ENCODE measurements around the gene ANKRD11. TPM values are rescaled to one million over a fixed set of nuclear protein-coding genes. Genes with fewer than 3 reads are reported as not detected.
A peak's percentile ranks its signal among the peaks of the same experiment; 100 is the strongest.

Gene ANKRD11
- total RNA-seq, 1 experiment from 2014 or later: 297 TPM

GRCh38 chr16:89401641-89402445, 88.5 kb downstream of the ANKRD11 start:
- ChIA-PET POLR2A (no interaction called here), CTCF (interaction anchor here (0.6 to 0.8 kb wide), 2 partner anchors 19 to 63 kb away, joined by 3 to 8 read pairs; no protein-coding TSS in a partner anchor)
- Histone ChIP-seq H3K27me3 (replicated peaks; ENCODE audit: control insufficient read depth, insufficient read depth, low read length) (no peaks in the 10 kb centered on the region), H3K4me3 (ENCODE audit: low read depth, low read length) (no peak overlapping the region), H3K4me1 (peaks cover 36% of the 10 kb centered on the region), H3K36me3 (ENCODE audit: control insufficient read depth, insufficient read depth, low read length) (peaks cover 5% of the 10 kb centered on the region), H3K9me3 (no peaks in the 10 kb centered on the region)
- peaks cover 92% of the 10 kb centered on the region for H3K36me3 Mint-ChIP-seq (ENCODE audit: insufficient read depth, unreplicated experiment)
- no peaks in the 10 kb centered on the region for H3K27me3 Mint-ChIP-seq (ENCODE audit: insufficient read depth, unreplicated experiment)
- no peak for TF ChIP-seq CTCF (IDR thresholded peaks at IDR 0.05; ENCODE audit: insufficient read depth in 1 of 2, low read depth in 1 of 2, low read length in 1 of 2, severe bottlenecking in 1 of 2, unreplicated experiment in 1 of 2)
- intact Hi-C loops (cut with micrococcal nuclease; ENCODE audit: unreplicated experiment): loop anchor here (10.0 kb wide), 1 partner anchor 103 kb away; the partner anchor contains the start of gene SPG7
- no peaks in the 10 kb centered on the region for H3K9me3 Mint-ChIP-seq (ENCODE audit: unreplicated experiment)
- H3K4me3 Mint-ChIP-seq (ENCODE audit: unreplicated experiment): no peak overlapping the region
- no peak for DNase-seq
- BruUV-seq (replicated peaks): no TSS peak
- H3K27ac Mint-ChIP-seq (ENCODE audit: unreplicated experiment): peak overlapping the region; percentile 67
- peaks cover 34% of the 10 kb centered on the region for H3K4me1 Mint-ChIP-seq (ENCODE audit: low read depth, unreplicated experiment)

GRCh38 chr16:89401205-89401604, 89.2 kb downstream of the ANKRD11 start:
- Mint-ChIP-seq H3K27ac (ENCODE audit: unreplicated experiment) (peak overlapping the region; percentile 67), H3K36me3 (ENCODE audit: insufficient read depth, unreplicated experiment) (peaks cover 92% of the 10 kb centered on the region), H3K27me3 (ENCODE audit: insufficient read depth, unreplicated experiment) (no peaks in the 10 kb centered on the region), H3K4me1 (ENCODE audit: low read depth, unreplicated experiment) (peaks cover 28% of the 10 kb centered on the region), H3K4me3 (ENCODE audit: unreplicated experiment) (no peak overlapping the region), H3K9me3 (ENCODE audit: unreplicated experiment) (no peaks in the 10 kb centered on the region)
- BruUV-seq (replicated peaks): no TSS peak
- ChIA-PET POLR2A (no interaction called here), CTCF (no interaction called here)
- Histone ChIP-seq H3K4me1 (peaks cover 30% of the 10 kb centered on the region), H3K27me3 (replicated peaks; ENCODE audit: control insufficient read depth, insufficient read depth, low read length) (no peaks in the 10 kb centered on the region), H3K4me3 (ENCODE audit: low read depth, low read length) (no peak overlapping the region), H3K9me3 (no peaks in the 10 kb centered on the region), H3K36me3 (ENCODE audit: control insufficient read depth, insufficient read depth, low read length) (peaks cover 5% of the 10 kb centered on the region)
- no peak for TF ChIP-seq CTCF (IDR thresholded peaks at IDR 0.05; ENCODE audit: insufficient read depth in 1 of 2, low read depth in 1 of 2, low read length in 1 of 2, severe bottlenecking in 1 of 2, unreplicated experiment in 1 of 2)
- DNase-seq: no peak
- intact Hi-C loops (cut with micrococcal nuclease; ENCODE audit: unreplicated experiment): loop anchor here (10.0 kb wide), 1 partner anchor 104 kb away; the partner anchor contains the start of gene SPG7

- no peak for DNase-seq
- CTCF ChIA-PET: no interaction called here
- Histone ChIP-seq H3K9me3 (no peaks in the 10 kb centered on the region), H3K36me3 (ENCODE audit: control insufficient read depth, insufficient read depth, low read length) (peaks cover 5% of the 10 kb centered on the region), H3K27me3 (replicated peaks; ENCODE audit: control insufficient read depth, insufficient read depth, low read length) (no peaks in the 10 kb centered on the region), H3K4me1 (peaks cover 25% of the 10 kb centered on the region), H3K4me3 (ENCODE audit: low read depth, low read length) (no peak overlapping the region)
- H3K27ac Mint-ChIP-seq (ENCODE audit: unreplicated experiment): peak overlapping the region; percentile 67
- peaks cover 92% of the 10 kb centered on the region for H3K36me3 Mint-ChIP-seq (ENCODE audit: insufficient read depth, unreplicated experiment)
- intact Hi-C loops (cut with micrococcal nuclease; ENCODE audit: unreplicated experiment): loop anchor here (10.0 kb wide), 1 partner anchor 104 kb away; the partner anchor contains the start of gene SPG7
- BruUV-seq (replicated peaks): no TSS peak
- H3K4me3 Mint-ChIP-seq (ENCODE audit: unreplicated experiment): no peak overlapping the region
- no peak for TF ChIP-seq CTCF (IDR thresholded peaks at IDR 0.05; ENCODE audit: insufficient read depth in 1 of 2, low read depth in 1 of 2, low read length in 1 of 2, severe bottlenecking in 1 of 2, unreplicated experiment in 1 of 2)
- H3K4me1 Mint-ChIP-seq (ENCODE audit: low read depth, unreplicated experiment): peaks cover 23% of the 10 kb centered on the region
- no peaks in the 10 kb centered on the region for H3K27me3 Mint-ChIP-seq (ENCODE audit: insufficient read depth, unreplicated experiment)
- POLR2A ChIA-PET: no interaction called here
- no peaks in the 10 kb centered on the region for H3K9me3 Mint-ChIP-seq (ENCODE audit: unreplicated experiment)
Measured at GRCh38 chr16:89400740-89401139, 89.6 kb downstream of the ANKRD11 start.

All from Caco-2 (cell line).